ENCODE results near the gene QRICH1.
"Not testable (repeated sequence)": the region's sequence is repeated elsewhere in the genome, so short reads cannot be mapped to it uniquely, and the experiment has no call there.

Gene QRICH1

DNA sequence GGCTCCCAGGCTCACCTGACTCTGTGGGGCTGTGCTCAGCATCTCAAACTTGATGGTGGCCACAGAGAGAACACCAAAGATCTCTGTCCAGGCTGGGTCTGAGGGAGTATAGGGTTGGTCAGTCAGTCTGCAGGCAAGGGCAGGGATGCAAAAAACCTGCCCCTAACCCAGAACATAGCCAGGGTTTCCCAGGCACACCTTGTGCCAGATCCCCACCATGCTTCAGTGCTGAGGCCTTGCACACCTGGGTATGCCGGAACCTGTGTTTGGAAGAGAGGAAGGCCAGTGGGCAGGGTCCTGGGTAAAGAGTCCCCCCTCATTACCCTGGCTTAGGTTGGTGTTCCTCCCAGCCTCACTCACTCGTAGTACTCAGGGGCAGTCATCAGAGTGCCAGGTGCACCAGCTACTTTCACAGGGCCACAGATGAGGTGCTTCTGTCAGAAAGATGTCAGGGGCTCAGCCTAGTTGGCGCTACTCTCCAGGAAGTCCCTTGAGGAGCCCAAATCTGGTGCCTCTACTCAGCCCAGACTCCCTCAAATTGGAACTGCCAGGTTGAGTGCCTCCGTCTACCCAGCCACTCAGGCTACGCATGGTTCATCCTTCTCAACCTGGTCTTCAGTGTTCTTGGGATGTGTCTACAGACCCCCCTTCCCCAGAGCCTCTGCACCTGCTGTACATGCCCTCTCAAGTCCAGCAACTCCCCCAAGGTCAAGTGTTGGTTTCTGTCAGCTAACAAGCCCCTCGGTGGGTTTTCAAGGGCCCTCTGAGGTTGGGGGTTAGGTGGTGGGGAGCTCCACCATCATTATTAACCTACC is 77.2 kb downstream of the QRICH1 start:
- DNase-seq = no peak

DNA sequence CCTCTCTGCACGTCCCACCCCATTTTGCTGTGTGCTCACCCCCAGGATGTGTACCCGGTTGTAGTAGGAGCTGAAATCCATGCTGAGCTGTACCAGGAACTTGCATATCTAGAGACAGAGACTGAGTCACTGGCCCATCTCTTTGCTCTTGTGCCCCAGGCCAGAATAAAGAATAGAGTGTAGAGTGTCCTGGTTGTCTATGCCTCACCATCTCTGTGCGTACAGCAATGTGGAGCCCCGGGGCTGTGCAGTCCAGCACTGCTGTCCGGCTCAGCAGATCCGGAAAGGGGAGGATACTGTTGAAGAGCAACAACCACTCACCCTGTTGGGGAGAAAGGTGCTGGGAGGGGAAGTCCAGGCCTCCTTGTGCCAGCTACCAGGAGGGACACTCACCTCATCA is 78.1 kb downstream of the QRICH1 start:
- DNase-seq = no peak

DNA sequence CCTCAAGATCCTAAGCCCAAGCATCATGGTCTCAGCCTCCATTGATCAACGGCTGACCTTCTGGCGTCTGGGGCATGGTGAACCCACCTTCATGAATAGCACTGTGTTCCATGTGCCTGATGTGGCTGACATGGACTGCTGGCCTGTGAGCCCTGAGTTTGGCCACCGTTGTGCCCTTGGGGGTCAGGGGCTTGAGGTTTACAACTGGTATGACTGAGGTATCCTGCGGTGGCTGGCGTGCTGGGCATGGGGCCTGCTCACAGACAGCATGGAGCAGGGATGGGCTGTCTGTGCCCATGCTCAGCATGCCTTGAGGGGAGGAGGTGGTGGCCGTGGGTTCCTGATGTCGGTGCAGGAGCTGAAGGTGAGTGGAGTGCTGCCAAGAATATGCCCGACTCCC is 78.8 kb downstream of the QRICH1 start:
- DNase-seq = no peak

DNA sequence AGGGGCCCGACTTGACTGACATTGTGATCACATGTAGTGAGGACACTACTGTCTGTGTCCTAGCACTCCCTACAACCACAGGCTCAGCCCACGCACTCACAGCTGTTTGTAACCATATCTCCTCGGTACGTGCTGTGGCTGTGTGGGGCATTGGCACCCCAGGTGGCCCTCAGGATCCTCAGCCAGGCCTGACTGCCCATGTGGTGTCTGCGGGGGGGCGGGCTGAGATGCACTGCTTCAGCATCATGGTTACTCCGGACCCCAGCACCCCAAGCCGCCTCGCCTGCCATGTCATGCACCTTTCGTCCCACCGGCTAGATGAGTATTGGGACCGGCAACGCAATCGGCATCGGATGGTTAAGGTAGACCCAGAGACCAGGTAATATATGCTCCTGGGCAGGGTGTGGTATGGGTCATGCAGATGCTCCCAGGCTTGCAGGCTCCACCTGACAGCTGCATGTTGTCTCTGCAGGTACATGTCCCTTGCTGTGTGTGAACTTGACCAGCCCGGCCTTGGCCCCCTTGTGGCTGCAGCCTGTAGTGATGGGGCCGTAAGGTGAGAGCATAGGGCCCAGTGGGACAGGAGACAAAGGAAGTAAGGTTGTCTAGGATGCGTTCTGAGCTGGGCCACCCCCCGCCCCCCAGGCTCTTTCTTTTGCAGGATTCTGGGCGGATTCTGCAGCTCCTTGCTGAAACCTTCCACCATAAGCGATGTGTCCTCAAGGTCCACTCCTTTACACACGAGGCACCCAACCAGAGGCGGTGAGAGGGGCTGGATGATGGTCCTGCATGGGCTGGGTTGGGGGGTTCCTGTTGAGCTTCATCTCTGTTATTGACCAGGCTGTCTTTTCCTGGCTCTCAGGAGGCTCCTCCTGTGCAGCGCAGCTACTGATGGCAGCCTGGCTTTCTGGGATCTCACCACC is 79.9 kb downstream of the QRICH1 start:
- DNase-seq = peak; percentile 40 to 41

DNA sequence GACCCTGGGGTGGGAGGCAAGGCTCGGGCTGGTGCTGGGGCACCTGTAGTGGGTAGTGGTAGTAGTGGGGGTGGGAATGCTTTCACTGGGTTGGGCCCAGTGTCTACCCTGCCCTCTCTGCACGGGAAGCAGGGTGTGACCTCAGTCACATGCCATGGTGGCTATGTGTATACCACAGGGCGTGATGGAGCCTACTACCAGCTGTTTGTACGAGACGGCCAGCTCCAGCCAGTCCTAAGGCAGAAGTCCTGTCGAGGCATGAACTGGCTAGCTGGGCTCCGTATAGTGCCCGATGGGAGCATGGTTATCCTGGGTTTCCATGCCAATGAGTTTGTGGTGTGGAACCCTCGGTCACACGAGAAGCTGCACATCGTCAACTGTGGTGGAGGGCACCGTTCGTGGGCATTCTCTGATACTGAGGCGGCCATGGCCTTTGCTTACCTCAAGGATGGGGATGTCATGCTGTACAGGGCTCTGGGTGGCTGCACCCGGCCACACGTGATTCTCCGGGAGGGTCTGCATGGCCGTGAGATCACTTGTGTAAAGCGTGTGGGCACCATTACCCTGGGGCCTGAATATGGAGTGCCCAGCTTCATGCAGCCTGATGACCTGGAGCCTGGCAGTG is 80.6 kb downstream of the QRICH1 start:
- no peak for DNase-seq

DNA sequence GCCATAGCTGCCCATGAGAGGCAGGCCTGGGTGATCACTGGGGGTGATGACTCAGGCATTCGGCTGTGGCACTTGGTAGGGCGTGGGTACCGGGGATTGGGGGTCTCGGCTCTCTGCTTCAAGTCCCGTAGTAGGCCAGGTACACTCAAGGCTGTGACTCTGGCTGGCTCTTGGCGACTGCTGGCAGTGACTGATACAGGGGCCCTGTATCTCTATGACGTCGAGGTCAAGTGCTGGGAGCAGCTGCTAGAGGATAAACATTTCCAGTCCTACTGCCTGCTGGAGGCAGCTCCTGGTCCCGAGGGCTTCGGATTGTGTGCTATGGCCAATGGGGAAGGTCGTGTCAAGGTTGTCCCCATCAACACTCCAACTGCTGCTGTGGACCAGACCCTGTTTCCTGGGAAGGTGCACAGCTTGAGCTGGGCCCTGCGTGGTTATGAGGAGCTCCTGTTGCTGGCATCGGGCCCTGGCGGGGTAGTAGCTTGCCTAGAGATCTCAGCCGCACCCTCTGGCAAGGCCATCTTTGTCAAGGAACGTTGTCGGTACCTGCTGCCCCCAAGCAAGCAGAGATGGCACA is 81.3 kb downstream of the QRICH1 start:
- no peak for DNase-seq

DNA sequence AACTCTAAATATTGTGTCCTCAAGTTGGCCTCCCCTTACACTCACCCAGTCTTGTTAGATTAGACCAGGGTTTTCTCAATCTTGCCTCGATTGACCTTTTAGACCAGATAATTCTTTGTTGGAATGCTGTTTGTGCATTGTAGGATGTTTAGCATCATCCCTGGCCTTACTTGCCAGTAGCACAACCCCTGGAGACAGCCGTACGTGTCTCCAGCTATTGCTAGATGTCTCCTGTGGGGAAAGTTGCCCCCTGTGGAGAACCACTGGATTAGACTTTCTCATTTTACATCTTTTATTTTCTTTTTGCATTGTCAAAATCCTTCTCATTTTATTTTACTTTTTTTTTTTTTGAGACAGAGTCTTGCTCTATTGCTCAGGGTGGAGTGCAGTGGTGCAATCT is 84.5 kb downstream of the QRICH1 start:
- DNase-seq = no peak

DNA sequence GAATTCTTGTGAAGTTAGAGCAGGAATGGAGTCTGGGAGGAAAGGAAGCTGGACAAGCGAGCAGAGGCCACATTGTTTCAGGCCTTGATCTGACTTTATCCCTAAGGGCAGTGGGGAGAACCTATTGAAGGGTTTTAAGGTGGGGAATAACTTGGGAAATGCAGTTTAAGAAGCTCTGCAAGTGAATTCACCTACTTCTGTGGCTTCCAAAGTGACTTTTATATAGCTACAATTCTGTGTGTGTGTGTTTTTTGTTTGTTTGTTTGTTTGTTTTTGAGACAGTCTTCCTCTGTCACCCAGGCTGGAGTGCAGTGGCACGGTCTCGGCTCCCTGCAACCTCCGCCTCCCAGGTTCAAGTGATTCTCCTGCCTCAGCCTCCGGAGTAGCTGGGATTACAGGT is 85.2 kb downstream of the QRICH1 start:
- DNase-seq = not testable (repeated sequence)

DNA sequence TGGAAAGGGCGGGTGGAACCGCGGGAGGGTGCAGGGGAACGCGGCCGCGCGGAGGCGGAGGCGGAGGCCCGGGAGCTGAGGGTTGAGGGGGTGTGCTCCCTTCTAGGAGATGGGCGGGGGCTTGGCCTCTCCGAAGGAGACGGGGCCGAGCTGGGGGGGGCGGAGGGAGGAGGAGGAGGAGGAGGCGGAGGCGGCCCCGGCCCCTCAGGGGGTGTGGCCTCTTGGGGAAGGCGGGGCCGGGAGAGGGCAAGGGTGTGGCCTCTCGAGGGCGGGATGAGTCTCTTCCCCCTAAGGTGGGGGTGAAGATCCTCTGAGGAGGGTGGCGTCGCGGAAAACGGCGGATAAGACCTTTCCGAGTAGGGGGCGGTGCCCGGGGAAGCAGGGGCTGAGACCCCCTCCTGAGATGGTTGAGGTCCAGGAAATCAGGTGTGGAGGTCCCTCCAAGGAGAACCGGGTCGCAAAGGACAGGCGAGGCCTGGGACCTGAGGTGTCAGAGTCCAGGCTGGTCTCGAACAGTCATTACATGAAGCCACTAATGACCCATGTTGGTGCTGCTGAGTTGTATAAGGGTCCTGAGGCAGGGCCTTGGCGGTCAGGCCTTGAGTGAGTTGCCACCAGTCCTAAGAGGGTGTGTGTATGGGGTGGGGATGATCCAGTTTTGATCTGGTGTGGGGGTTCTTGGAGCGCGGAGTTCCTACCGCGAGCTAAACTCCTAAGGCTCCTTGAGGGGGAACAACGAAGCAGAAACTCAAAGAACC is 85.9 kb downstream of the QRICH1 start:
- DNase-seq = peak; percentile 81 to 83

DNA sequence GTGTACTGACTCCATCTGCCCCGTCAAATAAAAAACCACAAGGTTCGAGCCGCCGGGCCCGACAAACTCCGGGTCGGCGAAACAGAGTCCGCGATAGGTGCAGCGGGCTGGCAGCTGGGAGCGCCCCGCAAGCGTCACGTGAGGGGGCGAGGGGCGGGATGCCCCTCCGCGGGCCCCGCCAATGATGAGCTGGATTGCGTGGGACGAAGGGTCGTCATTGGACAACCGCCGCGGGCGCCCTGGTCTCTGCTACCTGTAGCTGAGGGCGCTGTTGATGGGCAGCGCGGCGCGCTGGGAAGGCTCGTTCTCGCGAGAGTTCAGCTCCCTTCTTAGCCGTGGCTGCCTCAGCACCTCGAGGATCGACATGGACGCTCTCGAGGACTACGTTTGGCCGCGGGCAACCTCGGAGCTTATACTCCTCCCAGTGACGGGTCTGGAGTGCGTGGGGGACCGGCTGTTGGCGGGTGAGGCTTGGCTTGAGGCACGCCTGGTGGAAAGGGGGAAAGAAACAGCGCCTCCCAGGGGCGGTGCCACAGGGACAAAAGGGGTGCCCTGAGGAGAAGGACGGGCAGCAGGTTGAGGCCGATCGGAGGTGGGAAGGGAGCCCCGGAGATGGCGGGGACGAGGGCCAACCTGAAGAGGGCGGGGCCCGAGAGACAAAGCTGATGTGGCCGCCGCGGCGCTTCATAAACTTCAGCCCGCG is 86.7 kb downstream of the QRICH1 start, which contains the start of gene WDR6:
TSS of gene WDR6 (plus strand) at position 324 of the 703 bp plus-strand sequence. CDS start at position 365, 41 bp downstream.
- peak; percentile 98 to 99 for DNase-seq

DNA sequence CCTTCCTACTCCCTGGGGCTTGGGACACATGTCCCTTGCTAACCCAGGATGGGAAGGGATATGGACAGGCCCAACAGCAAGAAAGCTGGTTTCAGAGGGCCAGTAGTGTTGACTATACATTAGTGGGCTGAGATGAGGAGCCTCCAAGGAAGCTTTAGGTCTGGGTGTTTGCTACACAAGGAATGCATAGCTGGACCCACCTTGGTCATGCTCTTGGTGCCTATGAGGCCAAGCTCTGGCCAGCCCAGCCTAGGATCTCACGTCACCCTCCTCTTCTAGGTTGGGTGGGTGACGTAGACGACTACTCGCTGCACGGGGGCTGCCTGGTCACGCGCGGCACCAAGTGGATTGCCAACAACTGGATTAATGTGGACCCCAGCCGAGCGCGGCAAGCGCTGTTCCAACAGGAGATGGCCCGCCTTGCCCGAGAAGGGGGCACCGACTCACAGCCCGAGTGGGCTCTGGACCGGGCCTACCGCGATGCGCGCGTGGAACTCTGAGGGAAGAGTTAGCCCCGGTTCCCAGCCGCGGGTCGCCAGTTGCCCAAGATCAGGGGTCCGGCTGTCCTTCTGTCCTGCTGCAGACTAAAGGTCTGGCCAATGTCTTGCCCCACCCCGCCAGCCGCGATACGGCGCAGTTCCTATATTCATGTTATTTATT is 87.3 kb downstream of the QRICH1 start:
- peak in 1 of 2 experiments; percentile 20 for DNase-seq

DNA sequence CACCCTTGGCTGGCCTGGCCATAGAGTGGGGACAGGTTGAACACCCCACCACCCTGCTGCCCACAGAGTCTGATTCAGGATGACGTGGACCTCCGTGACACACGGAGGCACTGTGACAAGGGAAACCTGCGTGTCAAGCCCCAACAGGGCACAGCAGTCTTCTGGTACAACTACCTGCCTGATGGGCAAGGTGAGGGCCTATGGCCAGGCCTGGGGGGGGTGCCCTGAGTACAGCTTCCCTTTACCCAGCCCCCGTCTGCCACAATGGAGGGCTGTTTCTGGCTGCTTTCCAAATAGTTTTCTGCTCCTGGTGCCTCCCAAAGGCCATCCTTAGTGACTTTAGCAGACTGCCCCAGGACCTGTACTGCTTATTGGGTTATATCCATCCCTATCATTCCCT is 87.9 kb downstream of the QRICH1 start:
- DNase-seq = no peak

DNA sequence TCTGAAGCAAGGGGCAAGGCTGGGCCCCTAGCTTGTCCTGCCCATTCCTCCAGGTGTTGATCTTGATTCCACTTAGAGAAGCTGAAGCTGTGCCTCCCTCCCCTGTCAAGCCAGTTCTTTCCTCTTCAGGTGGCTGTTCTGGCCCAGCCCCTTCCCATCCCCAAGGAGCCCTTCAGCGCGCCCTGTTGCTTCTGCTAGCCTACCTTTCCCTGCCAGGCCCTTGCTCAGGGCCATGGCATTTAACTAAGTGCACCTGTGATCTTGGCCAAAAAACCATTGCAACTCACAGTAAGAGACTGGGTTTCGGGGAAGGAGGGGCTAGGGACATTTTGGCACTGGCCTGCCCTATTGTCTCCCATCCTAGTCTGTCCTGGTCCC is 88.6 kb downstream of the QRICH1 start:
- no peak for DNase-seq

DNA sequence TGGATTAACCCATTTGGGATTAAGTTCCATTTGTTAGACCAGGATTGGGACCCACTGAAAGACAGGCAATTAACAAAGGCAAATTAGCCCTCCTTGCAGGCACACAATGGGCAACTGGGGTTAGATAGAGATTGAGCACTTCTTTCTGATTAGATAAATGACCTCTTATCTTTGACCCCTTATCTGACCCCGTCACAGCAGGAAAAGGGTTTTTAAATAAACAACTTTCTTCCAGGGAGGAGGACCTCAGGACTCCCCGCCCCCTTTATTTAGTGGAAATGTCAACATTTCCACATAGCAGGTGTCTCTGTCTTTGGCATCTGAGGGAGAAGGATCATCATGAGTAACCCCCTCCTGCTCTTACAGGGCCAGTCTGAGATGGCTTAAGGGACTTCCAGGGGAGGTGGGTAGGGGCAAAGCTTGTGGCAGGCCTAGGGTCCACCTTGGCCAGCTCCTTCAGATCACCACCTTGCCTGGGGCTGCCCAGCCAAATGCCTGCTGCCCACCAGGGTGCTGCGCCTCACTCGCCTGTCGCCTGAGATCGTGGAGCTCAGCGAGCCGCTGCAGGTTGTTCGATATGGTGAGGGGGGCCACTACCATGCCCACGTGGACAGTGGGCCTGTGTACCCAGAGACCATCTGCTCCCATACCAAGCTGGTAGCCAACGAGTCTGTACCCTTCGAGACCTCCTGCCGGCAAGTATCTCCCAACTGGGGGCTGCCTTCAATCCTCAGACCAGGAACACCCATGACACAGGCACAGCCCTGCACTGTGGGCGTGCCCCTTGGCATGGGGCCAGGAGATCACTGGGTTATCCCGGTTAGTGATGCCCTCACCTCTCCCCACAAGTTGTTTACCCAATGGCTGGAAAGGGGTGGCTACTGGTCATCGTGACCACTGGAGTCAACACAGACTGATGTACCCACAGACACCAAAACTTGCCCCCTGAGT is 89.2 kb downstream of the QRICH1 start:
- DNase-seq = no peak

DNA sequence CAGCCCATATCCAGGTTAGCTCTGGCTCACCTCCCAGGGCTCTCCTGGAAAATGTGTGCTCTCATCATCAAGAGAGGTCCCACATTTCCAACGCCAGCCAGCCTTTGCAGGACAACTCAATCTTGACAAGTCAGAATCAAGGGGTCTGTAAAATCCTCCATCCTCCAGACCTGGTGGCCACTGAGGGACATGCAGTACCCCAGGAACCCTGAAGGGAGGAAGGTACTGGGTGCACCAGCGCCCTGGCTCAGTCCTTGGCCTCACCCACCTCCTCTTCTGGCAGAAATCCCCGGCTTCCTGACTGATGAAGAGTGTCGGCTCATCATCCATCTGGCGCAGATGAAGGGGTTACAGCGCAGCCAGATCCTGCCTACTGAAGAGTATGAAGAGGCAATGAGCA is 92.7 kb downstream of the QRICH1 start:
- DNase-seq = no peak

DNA sequence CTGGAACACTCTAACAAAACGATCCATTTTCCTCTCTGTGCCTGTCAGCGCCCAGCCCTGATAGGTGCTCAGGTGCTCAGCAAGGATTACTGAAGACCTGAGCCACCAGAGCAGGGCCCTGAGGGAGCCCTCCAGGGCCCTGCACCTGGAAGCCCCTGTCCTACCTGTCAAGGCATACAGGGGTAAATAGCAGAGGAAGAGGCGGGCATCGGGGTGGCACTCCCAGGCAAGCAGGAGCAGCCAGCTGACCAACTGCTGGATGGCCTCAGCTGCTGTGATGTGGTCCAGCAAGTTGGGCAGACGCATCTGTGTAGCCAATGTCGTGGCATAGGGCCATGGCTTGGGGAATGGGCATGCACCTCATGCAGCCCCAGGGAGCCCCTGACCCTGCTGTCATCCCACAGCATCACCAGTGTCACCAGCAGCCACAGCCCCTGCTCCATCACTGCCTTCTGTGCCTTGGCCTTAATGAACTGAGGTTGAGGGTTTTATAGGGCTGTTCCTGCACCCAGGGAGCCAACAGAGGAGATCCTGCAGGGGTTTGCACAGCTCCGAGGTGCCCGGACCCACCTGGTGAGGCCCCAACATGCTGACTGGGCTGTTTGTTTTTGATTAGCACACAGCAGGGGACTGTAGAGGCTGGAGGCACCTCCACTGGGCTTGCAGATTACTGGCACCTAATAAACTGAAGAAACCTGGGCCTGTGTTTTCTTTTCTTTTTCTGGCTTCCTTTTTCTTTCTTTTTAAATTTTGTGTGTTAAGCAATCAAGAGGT is 94.6 kb downstream of the QRICH1 start:
- no peak for DNase-seq

DNA sequence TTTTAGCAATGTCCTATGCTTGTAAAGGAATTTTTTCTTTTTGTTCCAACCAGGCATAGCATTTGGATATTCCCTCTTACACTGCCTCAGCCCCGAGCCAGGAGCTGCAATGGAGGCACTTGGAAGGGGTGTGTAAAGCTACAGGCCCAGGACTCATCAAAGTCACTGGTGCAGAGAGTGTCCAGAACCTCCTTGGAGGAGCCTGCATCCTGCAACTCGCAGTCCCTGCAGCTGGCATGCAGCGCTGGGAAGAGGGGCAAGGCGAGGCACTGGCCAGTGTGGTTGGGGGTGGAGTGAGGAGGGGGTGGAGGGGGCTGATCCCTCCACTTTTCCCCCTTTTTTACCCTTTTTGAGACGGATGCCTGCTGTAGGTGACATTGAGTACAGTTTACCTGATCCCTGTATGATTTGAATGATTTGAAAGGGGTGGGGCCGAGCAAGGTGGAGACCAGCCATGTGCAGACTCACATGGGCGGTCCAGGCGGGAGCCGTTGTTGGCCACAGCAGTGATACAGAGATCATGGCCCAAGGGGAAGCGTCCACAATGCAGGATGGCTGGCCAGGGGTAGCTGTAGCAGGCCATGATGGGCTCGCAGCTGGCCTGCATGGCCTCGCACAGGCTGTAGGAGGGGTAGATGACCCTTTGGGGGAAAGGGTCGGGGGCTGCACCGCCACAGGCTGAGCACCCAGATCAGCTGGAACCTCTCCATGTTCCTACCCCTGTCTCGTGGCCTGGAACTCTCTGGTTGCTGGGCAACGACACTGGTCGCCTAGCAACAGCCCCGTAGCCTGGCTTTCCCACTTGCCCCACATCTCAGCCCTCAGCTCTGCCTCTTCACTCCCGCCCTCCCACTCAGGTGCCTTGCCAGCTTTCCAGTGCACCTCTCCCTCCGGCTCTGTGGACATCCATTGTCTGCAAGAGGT is 95.9 kb downstream of the QRICH1 start:
- DNase-seq = no peak

DNA sequence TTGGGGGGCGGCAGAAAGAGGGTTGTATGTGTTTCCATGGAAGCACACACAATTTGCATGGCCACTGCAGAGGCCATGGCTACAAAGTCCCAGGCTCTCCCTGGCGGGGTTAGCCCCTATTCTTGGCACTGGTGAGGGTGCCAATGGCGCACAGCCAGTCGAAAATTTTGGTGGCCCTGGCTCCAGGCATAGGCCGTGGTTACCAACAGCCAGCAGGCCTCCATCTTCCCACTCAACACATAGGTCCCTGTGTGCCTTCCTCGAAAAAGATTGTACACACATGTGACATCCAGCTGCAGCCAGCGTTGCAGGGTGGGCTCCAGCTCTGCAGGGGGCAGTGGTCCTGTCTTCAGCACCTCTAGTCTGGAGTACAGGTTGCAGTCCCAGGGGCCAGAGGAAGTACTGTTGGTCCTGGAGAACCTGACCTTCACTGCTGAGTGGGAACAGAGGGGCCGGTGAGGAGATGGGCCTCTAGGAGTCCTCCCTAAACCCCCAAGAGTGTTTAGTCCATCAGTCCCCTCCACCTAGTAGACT is 96.7 kb downstream of the QRICH1 start:
- no peak for DNase-seq
